RKO (cell line): ENCODE results near the gene MRPL53.

Experiments
- DNase-seq: peaks from one replicate; pipeline ENCODE4 v3.0.0-alpha.2; 2016; ENCODE audit warnings: low spot score

MRPL53 gene

DNA sequence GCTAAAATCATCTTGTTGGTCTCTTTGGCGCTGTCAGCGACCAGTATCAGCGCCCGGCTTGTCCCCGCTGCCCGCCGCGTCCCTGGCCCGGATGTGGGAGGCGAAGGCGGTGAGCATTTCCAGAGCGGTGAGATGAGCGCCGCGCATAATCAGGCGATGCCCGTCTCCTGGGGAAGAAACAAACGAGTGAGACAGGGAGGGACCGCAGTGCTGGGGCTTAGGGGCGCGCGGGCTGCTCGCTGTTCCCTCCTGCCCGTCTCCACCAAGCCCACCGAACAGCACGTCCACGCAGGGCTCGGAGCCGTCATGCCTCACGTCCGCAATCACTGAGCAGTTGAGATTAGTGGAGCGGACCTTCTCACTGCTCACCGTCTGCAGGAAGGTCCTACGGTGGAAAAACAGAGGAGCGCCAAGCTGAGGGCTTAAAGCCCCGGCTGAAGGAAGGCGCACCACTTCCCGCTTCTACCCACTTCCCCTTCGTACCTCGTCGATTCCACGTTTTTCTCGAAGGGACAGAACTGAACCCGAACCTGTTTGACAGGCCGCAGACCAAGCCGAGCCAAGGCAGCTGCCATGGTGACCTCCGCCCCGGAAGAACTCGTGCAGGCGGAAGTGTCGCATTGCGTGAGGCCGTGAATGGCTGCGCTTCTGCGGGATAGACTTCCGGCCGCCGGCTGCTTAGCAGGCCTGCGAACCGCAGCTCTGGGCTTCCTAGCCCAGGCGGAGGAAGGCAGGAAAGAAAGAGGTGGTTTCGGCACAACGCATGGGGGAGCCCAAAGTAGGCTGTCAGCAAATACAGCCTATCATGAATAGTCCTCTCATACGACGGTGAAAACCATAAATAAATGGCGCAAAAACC lies at the start of gene MRPL53:
Gene MRPL53, minus strand, starts transcription at position 595 of the 859 bp plus-strand sequence. Its CDS starts 20 bp downstream, at position 575.
- DNase-seq, result peak; percentile 93

DNA sequence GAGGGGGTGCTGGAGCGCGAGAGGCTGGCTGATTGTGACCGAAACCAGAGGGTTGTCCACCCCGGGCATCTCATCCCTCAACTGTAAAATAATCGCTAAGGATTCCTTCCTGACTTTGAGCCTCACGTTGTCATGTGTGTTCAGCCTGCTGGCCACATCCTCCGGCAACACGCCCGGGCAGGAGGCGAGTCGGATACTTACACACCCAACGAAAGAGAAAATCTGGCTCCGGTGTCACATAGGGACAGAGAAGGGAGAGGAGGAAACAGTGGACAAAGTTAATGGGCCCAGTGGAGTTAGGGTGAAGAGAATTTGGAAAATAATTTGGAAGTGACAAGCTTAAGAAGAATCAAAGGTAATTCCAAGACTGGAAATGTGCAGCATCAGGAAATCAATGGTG lies 44.2 kb upstream of the MRPL53 start:
- no peak for DNase-seq

DNA sequence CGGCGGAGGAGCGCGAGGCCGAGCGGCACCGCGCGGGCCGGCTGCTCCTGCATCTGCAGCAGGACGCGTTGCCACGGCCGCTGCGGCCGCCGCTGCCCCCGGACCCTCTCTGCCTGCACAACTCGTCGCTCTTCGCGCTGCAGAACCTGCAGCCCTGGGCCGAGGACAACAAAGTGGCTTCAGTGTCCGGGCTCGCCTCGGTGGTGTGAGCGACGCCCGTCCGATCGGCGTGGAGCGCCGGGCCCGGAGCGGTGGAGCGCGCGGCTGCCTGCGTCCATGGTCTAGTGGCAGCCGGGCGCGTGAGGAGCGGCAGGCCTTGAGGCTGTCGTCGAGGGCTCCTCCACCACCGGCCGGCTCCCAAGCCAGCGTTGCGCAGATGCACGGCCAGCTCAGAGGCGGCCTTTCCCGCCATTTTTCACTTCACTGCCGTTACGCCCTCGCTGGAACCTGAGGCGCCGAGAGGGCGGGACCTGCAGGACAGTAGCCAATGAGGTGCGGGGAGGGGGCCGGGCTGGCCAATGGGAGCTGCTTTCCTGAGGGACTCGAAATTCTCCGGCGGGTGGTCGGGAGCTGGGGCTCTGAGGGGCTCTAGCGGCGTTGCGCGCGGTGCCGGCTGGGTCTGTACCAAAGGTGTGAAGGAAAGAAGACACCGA lies 43.6 kb upstream of the MRPL53 start:
- DNase-seq, result no peak

DNA sequence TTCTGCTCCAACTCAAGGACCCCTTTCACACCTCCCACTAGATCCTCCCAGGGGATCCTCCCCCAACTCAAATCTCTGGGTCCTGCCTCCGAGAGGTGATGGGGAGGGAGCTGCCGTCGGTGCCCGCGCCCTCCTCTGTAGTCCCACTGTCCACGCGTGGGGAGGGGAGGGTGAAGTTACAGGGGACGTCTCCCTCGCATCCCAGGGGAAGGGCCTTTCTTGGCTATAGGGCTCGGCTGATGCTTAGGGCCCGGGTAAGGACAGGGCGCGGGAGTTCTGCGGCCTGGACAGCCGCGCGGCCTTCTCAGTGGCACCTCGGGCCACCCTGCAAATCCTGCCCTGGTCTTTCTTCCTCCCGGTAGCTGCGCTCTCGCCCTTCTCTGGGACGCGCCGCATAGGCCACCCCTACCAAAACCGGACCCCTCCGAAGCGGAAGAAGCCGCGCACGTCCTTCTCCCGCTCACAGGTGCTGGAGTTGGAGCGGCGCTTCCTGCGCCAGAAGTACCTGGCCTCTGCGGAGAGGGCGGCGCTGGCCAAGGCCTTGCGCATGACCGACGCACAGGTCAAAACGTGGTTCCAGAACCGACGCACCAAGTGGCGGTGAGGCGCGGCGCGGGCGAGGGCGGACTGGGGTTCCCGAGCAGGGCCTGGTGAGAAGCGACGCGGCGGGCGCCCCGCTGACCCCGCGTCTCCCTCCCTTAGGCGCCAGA lies 42.9 kb upstream of the MRPL53 start:
- DNase-seq, result no peak

DNA sequence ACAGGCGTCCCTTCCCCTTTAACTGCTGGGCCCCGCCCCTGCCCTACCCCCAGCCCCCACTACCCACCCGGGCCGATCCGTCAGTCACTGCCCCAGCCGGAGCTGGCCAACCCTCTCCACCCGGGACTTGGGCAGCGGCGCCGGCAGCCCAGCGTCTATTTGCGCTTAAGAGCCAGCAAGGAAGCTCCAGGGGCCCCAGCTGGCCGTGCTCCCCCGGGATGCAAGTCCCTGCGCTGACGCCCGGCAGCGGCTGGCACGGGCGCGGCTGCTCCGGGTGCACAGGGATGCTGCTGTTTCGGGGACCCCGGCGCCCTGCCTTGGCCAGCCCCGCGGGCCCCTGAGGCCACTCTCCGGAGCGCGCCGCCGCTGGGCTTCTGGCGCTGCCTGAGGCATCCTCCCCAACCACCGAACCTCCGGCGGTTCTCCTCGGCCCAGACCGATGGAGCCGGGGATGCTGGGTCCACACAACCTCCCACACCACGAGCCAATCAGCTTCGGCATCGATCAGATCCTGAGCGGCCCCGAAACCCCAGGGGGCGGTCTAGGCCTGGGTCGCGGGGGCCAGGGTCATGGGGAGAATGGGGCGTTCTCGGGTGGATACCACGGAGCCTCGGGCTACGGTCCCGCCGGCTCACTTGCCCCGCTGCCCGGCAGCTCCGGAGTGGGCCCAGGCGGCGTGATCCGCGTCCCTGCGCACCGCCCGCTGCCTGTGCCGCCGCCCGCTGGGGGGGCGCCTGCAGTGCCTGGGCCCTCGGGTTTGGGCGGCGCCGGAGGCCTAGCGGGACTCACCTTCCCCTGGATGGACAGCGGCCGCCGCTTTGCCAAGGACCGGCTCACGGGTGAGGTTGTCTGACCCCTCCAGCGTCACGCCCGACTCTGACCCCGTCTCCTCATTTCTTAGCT lies 42.1 kb upstream of the MRPL53 start, which contains the start of gene TLX2:
Gene TLX2, plus strand, starts transcription at position 83 of the 903 bp plus-strand sequence. Its CDS starts 357 bp downstream, at position 440.
- no peak for DNase-seq

GRCh38 chr2:74513605-74514367 lies 41.3 kb upstream of the MRPL53 start:
- DNase-seq, result no peak

GRCh38 chr2:74512744-74513604 lies 40.5 kb upstream of the MRPL53 start:
- no peak for DNase-seq

- DNase-seq, result no peak
Observed at GRCh38 chr2:74511104-74511989, 38.9 kb upstream of the MRPL53 start.

DNA sequence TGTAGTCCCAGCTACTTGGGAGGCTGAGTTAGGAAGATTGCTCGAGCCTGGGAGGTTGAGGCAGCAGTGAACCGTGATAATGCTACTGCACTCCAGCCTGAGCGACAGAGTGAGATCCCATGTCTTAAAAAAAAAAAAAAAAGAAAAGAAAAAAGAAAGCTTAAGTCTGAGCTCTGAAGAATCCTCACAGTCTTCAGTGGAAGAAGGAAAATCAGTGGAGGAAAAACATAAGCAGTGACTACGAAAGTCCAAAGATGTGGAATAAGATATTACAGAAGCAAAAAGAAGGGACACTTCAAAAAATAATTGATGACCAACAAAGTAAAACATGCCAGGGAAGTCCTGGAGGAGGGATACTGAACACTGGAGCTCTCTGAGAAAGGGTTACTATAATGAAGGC lies 37.8 kb upstream of the MRPL53 start:
- DNase-seq, result no peak

DNA sequence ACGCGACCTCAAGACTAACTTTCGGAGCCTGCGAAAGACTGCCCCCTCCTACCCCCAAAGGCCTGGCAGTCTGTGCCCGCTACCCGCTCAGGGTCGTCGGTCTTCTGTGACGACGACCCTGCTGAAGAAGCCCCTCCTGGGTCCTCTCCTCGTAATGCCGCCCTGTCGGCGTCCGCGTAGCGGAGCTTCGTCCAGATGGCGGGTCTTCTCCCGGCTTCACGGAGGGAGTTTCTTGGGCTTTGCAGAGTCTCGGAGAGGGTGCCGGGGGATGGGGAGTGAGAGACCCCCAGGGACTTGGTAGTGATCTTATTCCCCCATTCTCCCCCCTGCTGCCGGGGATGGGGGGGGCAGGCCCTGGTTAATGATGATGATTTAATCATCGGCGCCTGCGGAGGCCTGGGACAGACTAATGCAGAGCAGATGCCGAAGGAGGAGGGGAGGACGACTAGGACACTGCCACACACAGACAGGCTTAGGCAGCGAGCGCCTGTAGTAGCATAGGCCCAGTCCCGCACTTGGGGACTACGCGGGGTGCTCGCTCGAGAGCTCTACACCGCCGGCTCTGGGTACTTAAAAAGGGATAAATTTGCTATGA lies 35.5 kb upstream of the MRPL53 start:
- DNase-seq, result peak; percentile 79

DNA sequence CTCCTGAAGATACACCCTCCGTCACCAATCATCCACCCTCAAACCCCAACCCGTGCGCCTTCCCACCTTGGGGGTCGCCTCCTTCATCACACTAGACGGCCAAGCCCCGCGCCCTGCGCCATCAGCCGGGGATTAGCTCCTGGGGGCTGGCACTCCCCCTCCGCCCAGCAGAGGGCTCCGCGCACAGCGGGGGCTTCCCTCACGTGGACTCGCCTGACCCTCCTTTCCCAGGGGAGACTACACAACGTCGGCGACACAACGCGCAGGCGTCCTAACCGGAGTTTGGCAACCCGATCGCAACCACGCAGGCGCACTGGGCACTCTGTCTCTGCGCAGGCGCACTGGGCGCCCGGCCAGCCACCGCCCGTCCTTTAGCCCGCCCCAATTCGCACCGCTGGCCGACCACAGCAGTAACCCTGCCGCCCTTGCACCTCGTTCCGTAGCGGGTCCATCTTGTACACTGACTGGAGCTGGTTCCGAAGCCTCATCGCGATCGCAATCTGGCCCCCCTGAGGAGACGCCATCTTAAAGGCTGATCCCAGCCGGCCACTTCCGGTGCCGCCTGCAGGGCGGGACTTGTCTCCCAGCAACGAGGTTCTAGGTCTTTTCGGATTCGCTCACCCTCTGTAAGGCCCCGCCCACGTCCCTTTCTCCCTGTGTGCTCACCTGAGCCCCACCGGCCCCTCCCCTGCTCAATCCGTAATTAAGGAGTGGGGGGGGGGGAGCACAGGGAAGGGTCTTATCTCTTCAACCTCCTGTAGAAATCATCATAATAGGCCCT lies 34.9 kb upstream of the MRPL53 start, which contains the start of gene PCGF1:
Gene PCGF1, minus strand, starts transcription at position 551 of the 781 bp plus-strand sequence. Its CDS starts 27 bp downstream, at position 524.
- DNase-seq, result peak; percentile 98

GRCh38 chr2:74505448-74506246 lies 33.2 kb upstream of the MRPL53 start:
- no peak for DNase-seq

DNA sequence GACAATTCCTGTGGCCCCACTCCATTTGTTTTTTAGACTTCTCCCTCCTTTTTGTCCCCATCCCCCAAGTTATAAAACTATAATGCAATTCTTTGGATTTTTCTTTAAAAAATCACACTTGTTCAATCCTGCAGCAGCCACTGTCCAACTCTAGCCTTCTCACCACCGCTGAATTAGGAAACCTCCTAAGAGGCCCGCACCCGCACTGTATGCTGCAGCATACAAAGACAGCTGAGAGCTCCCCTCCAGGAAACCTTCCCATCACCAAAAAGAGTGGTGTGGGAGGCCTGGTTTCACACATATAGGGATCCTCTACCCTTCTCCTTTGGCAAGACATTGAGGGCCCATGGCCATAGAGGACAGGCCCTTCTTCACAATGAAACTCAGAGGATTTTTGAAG lies 32.1 kb upstream of the MRPL53 start:
- no peak for DNase-seq

DNA sequence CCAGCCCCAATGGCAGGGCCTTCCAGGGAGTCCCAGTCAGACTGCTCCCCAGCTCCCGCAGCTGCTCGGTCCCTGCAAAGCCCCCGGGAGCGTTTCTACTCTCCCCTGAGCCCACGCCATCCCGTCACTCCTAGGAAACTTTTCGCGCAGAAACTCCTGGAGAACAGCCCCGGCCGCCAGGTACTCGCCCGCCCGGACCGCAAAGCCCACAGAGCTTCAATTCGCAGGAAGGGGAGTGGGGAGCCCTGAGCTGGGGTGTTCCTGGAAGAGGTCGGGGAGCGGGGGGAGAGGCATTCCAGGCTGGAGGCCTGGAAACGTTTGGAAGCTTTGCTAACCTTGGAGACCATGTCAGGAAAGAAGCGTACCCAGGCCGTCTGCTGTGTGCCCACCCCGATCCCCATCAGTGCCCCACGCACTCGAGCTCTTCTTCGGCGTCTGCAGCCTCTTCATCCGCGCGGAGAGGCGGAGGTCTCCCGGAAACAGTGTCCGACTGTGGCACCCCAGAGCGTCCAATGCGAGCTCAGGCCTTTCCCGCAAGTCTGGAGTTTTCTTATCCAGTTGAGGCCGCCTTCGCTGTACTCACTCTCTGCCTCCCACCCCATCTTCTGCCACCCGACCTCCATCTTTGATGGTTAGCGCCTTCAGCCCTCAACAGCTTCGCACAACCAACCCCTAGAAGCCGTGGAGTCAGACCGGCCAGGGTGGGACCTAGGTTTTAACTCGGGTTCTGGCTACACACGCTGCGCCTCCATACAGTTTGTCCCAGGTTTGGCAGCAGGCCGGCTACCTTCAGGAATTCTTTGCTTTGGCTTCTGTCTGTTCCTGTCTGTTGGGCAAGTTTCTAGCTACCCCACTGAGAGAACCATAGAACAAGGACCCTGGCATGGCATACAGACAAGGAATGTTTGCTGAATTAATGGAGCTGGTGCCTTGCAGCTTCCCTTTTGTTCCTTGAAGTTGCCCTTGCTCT lies 31.3 kb upstream of the MRPL53 start:
- DNase-seq, result peak; percentile 66
